ENCODE data around the gene INPP5A.

DNA sequence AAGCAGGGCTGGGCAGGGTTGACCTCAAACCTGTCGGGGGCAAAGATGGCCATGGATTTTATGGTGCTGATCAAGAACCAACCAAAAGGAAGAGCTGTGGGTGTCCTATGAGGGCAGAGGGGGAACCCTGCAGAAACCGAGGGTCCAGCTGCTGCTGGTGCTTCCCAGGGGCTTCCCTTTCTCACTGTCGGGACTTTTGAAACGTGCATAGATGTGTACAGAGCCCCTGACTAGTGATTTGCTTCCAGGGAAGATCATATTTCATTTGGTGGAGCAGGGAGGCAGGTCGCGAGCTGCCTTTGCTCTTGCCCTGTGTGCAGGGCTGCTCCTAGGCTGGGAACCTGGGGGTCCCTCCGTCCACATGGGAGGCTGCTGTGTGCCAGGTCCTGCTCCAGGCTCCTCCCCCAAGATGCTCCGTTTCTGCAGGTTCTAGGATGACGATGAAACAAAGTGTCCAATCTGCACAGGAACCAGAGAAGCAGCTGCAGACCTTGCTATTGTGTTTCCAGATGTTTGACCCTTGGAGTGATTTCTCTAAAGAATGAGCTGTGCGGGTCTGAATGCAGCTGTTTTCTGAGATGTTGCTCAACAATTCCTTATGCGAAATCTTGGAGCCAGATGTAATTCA lies 9.4 kb upstream of the INPP5A start:
- TF ChIP-seq EP300 (IDR thresholded peaks at IDR 0.05) (no peak), POLR2AphosphoS5 (IDR thresholded peaks at IDR 0.05) (no peak)
- TF ChIP-seq, protein P1, sequence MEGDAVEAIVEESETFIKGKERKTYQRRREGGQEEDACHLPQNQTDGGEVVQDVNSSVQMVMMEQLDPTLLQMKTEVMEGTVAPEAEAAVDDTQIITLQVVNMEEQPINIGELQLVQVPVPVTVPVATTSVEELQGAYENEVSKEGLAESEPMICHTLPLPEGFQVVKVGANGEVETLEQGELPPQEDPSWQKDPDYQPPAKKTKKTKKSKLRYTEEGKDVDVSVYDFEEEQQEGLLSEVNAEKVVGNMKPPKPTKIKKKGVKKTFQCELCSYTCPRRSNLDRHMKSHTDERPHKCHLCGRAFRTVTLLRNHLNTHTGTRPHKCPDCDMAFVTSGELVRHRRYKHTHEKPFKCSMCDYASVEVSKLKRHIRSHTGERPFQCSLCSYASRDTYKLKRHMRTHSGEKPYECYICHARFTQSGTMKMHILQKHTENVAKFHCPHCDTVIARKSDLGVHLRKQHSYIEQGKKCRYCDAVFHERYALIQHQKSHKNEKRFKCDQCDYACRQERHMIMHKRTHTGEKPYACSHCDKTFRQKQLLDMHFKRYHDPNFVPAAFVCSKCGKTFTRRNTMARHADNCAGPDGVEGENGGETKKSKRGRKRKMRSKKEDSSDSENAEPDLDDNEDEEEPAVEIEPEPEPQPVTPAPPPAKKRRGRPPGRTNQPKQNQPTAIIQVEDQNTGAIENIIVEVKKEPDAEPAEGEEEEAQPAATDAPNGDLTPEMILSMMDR (IDR thresholded peaks at IDR 0.05), result no peak

Measured in upper lobe of left lung (tissue), 4 donors.